ENCODE measurements around the gene ZSCAN16.

Gene ZSCAN16

DNA sequence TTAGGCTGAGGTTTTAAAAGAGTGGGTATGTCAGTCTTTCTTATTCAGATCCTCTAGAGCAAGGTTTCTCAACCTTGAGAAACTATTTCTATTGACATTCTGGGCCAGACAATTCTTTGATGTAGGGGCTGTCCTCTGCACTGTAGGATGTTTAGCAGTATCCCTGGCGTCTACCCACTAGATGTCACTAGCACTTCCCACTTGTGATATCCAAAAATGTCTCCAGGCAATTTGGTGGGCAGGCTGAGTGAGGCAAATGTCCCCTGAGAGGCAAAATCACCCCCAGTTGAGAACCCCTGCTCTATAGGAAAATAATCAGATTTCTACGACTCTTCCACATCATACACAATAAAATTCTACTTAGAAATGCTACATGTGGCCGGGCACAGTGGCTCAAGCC is 9.6 kb downstream of the ZSCAN16 start:
- no peak for DNase-seq (ENCODE audit: low spot score)

DNA sequence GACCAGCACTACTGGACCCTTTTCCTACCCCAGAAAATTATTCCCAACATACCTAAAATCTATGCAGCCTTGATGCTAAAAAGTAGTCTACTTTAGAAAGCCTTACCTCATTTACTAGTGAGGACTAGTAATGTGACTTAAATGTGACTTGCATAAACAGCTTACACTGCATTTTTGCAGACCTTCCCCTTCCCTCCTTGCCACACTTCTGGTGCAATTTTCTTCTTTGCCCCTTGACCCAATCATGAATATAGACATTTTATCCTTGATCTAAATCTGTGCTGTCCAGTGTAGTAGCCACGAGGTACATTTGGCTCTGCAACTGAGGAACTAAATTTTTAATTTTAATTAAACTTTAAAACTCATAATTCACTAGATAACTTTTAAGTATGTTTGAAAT is 10.3 kb downstream of the ZSCAN16 start:
- no peak for DNase-seq (ENCODE audit: low spot score)

DNA sequence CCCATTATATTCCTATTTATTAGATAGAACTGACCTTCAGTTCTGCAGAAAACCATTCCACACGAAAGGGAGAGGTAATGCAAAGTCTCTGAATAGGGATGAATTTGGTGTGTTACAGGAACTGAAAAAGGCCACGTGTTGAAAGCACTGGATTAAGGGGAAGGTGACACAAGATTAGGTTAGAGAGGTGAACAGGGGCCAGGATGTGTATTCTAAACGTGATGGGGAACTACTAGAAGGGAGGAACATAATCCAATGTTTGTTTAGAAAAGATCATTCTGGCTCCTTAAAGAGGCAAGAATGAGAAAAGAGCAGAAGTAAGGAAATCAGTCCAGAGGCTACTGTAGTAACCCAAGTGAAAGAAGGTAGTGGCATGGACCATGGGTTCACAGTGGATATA is 11.0 kb downstream of the ZSCAN16 start:
- DNase-seq (ENCODE audit: low spot score), result no peak

DNA sequence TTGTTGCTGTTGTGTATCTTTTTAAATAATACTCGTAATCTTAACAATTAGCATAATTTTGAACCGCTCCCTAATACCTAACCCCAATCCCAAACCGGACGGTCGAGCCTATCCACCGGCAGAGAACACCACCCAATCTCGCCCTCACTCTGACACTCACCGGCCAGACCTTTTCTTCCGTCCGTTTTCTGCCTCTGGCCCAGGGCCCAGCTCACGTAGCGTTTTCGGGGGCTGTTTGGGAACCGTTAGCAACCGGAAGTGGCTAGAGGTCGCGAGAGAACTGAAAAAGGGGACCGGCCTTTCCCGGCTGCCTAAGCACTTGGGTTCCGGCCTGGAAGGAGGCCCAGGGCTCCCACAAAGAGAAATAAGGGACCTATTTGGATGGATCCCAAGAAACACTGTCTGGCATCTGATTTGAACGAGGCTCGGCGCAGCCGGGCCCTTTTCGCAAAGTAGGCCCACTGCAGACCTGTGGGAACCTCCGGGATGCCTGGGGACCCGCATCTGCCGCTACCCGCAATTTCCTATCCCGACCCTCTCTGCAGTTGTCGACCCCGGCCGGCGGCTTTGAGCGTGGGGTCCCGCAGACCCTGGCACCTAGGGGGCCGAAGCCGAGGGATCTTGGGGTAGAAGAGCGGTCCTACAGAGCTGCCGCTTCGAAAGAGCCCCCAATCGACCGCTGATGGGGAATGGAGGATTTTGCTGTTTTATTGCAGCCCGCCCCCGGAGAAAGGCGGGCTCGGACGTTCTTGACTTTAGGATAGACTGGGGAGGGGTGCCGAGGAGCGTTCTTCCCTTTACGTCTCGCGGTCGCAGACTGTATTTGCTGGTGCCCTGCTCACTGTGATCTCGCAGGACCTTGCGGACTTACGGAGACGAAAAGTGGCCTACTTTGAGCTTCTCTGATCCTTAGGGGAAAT is 12.4 kb downstream of the ZSCAN16 start:
- DNase-seq (ENCODE audit: low spot score), result peak; percentile 82

DNA sequence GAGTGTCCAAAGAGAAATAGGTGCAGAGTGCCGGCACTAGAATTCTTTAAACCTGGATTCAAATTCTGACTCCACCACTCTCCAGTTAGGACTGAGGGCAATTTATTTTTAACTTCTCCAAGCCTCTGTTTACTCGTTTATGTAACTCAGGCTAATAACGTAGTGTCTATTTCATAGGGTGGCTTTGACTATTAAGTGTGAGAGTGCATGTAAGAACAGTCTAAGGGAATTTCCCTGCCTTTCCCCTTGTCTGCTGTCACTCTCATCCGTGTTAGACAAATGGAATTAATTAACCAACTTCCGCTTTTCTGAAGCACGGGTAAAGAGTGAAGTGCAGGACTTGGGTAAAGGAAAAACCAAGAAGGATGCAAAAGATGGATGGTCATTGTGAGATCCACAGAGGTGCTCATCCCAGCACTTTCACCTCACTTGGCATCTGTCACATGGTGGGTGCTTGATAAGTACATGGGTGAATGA is 13.1 kb downstream of the ZSCAN16 start:
- DNase-seq (ENCODE audit: low spot score), result no peak

DNA sequence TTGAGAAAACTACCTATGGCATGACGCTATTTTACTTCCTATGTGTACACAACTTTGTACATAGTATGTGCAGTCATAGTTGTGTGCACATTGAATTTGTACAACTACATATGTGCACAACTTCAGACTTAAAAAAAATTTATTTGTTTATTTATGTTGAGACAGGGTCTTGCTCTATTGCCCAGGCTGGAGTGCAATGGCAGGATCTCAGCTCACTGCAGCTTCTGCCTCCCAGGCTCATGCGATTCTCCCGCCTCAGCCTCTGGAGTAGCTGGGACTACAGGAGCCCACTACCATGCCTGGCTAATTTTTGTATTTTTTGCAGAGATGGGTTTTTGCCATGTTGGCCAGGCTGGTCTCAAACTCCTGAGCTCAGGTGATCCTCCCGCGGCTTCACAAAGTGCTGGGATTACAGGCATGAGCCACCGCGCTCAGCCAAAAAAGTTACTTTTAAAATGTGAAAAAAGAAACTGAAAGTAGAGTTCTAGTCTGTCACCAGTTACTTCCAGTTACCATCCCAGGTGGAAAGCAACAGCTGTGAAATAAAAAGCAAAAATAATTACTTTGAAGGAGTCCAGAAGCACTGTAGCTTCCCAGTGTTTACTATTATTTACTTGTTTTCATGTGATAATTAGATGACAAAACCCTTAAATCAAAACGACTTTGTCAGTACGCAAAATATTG is 15.6 kb downstream of the ZSCAN16 start:
- DNase-seq (ENCODE audit: low spot score), result no peak

DNA sequence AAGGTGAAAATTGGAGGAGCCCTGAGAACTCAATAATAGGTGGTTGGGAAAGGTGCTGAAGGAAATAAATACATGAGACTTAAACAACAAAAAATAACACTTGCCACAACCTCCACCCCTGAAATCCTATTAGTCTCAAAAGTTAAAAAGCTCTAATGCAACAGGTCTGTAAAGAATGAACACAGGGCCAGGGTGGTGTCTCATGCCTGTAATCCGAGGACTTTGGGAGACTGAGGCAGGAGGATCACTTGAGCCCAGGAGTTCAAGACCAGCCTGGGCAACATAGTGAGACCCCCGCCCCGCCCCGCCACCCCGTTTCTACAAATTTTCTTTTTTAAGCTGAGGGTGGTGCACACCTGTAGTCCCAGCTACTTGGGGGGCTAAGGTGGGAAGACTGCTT is 16.2 kb downstream of the ZSCAN16 start:
- DNase-seq (ENCODE audit: low spot score), result no peak

DNA sequence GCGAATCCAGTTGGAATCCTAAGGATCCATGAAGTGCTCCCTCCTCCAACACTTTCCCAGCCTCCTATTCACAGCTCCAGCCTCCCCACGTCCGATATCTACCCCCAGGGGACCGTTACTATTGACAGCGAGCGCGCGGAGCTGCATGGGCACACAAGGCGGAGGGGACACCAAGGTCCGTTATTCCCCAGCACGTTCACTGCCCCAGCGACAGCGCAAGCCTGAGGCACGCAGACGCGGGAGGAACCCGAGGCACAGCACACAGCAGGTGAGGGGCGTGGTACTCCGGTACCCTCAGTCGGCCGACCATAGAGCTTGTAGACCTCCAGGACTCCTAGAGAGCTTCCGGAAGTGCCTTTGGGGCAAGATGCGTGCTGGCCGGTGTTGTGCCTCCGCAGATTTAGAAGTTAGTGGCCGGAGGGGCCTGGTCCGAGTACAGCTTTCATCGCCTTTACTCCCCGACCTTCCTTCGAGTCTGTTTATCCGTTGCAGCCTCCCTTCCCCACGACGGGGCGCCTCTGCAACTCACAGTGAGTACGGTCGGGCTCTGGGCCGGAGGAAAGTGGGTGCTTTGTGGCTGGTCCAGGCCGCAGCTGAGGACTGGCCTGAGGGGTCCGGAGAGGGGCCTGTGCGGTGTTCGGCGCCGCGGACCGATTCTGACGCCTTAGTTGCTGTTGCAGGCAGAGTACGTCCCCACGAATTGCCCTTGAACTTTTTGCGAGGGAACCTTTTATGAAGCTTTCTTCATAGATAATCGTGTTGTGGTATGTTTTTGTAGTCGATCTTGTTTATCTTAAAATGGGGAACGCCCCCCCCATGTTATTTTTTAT is 17.3 kb downstream of the ZSCAN16 start, which contains the start of gene ZKSCAN8:
TSS of gene ZKSCAN8 (plus strand) at position 384 of the 830 bp plus-strand sequence. CDS start 6,525 bp downstream, outside the sequence.
- DNase-seq (ENCODE audit: low spot score), result peak; percentile 91

DNA sequence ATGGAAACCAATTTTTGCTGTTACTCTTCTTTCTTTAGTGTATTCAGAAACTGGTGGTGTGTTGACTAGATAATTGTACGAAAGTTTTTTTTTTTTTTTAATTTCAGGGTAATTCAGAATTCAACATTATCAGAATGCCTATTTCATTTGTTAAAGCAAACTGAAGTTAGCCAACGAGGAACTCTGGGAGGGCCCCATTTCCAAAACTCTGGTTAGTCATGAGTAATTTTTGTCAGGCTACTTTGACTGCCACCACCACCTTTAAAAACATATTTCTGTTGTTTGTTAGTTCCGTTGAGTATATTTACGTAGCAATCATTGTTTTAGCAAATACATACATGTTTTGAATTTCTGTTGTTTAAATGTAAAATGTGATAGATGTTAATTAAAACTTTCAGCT is 18.0 kb downstream of the ZSCAN16 start:
- DNase-seq (ENCODE audit: low spot score), result no peak

DNA sequence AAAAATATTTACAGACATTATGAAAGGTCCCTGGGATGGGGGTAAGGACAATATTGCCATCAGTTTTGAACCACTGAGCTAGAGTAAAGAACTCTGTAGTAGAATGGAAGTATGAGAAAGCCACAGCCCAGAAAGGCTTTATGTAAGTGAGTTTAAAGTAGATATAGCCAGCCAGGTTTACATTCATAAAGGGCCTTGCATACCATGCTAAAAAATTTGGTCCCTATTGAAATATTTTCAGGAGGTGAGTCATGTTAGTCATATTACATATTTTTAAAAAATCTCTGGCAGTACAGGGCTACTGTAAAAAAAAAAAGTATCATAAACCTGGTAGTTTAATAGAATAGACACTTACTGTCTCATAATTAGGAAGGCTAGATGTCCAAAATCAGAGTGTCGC is 20.8 kb downstream of the ZSCAN16 start:
- no peak for DNase-seq (ENCODE audit: low spot score)

DNA sequence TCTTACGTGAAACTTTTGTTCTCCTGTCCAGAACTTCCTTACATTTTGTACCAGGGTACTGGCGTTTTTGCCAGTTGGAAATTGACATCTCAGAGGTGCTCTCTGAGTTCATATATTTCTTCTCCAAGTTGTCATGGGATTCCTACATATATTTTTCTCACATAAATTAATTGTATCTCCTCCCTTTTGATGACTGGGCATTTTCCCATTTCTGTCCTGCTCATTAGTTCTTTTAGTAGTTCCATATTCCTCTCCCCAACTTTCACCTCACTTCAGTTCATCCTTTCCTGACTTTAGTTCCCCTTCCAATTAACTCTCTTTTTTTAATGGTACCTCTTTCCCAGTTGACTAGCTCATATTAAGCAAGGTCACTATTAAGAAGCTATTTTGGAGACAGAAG is 28.1 kb downstream of the ZSCAN16 start:
- no peak for DNase-seq (ENCODE audit: low spot score)

DNA sequence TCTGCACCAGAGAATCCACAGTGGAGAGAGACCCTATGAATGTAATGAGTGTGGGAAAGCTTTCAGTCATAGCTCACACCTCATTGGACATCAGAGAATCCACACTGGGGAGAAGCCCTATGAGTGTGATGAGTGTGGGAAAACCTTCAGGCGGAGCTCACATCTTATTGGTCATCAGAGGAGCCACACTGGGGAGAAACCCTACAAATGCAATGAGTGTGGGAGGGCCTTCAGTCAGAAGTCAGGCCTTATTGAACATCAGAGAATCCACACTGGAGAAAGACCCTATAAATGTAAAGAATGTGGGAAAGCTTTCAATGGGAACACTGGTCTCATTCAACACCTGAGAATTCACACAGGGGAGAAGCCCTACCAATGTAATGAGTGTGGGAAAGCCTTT is 29.1 kb downstream of the ZSCAN16 start:
- no peak for DNase-seq (ENCODE audit: low spot score)

DNA sequence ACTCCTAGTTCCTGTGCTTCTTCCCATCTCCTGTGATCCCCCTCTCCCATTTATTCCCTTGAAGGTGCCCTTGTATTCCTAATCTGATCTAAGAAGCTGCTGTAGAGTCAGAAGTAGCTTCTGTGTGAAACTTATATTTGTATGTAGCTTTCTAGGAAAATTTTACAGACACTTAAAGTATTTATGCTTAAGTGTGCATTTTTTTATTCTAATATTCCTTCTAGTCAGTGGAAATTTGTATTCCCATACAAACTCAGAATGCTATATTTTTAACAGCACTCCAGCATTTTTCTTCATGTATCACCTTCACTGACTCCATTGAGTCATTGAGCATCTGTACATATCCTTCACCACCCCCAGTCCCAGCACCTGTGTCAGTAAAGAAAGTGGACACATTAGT is 29.9 kb downstream of the ZSCAN16 start:
- DNase-seq (ENCODE audit: low spot score), result no peak

DNA sequence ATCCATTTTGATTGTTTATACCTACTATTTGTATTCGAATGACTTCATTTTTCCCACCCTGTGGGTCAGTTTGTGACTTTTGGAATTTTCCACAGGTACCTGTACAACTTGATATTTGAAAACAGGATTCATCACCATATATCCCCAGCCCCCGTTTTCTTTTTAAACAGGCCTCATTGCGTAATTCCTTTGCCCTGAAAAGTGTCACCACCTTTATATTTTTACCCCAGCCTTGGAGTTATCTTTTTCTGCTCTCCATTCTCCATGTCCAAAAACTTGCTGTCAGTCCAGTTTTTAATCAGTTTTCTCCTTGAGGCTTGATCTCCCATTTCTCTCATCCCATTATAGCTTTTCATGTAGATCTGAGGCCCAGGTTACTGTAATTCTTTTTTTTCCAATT is 33.9 kb downstream of the ZSCAN16 start:
- no peak for DNase-seq (ENCODE audit: low spot score)

DNA sequence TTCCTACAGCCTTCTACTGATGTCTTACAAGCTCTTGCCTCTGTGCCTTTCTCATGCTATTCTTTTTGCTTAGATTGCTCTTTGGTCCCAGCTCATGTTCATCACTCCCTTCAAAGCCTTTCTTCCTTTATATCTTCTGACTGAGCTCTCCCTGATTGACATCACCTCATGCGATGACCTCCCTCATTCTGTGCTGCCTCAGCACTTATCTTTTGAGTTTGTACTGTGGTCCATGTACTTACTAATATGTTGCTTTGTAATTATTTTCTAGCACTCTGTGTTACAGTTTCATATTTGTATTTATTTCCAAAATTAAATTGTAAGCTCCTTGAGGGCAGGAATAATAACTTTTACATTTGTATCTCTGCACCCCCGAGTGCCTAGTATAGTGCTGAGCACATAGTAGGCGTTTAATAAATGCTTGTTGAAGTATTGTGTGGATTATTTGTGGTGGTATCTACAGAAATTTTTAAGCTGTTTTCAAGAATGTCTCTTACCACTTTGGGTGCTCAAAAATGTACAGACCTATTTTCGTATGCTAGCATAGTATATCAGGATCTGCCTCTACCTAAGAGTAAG is 34.7 kb downstream of the ZSCAN16 start:
- no peak for DNase-seq (ENCODE audit: low spot score)

DNA sequence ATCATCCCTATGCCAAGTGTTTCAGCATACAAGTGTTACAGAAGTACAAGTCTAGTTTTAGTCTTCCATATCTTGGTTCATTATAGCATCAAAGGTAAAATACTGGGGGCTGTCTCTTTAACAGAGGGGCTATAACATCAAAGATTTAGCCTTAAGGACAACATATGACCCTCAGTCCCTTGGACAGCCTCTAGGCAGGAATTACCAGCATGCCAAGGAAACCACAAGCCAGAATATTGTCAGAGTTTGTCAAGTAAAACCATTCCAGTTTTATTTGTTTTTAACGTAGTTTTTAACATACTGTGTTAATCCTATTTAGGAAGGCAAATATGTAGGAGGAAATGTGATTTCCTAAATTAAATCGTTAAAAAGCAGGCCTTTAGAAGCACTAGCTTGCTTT is 35.8 kb downstream of the ZSCAN16 start:
- no peak for DNase-seq (ENCODE audit: low spot score)

DNA sequence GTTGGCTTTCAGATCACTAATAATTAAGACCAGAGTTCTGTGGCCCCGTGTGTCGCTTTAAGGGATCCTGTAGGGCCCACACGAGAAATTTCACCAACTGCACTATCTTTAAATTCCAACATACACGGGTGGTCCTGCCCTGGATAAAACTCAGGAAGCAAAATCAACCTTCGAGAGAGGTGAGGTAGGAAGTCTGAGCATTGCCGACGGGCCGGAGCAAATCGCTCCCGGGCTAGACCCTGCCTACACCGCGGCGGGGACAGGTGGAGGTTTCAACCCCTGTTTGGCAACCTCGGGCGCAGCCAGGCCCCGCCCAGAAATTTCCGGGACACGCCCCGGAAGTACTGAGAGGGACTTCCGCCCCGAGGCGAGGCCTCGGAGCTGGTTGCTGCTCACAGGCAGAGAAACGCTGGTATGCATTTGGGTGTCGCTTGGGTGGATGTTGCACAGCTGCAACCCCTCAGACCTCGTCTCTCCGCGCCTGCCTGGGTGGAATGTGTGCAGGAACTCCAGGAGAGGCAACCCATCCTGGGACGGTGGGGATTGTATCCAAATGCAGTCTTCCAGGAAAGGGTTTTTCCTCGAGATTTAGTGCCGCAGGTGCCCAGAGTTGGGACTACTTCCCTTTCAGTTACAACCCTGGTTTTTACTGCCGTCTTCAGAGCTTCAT is 37.1 kb downstream of the ZSCAN16 start:
- peak; percentile 70 for DNase-seq (ENCODE audit: low spot score)

DNA sequence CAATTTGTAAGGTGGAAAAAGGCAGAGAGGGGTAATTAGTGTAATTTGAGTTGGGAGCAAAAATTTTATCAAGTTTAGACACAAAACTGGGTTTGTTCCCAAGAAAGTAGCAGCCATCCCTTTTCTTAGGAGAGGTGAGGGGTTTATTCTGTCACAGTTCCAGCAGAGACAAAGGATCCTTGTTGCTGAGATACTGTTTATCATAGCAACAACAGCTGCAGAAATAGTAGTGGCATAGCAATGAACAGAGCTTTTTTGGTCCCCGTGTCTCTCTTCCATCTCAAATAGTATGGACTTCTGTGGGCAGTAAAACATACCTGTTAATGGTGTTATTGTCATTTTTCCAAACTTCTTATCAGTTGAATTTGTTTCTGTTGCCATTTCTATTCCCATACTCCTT is 41.2 kb downstream of the ZSCAN16 start:
- DNase-seq (ENCODE audit: low spot score), result no peak

DNA sequence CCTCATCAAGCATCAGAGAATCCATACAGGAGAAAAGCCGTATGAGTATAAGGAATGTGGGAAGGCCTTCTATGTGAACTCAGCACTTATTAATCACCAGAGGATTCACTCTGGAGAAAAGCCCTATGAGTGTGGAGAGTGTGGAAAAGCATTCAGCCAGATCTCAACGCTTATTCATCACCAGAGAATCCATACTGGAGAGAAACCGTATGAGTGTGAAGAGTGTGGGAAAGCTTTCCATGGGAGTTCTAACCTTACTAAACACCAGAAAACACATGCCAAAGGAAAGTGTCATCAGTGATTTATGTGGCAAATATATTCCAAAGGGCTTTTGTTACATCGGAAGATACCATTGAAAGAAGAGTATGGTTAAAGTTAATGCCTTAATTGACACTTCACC is 42.7 kb downstream of the ZSCAN16 start:
- no peak for DNase-seq (ENCODE audit: low spot score)

DNA sequence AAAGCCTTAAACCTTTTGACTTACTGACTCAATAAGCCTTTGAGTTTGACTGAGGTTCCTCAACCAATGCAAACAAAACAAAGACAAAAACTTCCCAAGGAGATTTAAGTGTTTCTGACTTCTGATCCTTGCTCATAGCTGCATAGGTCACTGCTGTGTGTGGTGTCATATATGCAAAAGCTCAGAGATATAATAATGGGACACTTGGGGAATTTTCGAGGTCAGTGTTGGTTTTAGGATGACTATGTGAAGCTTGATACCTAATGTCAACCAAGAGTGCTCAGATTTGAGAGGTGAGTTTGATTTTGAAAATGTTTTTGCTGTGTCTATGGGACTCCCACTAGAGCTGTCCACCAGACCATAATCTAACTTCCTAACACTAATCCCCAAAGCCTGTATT is 43.5 kb downstream of the ZSCAN16 start:
- no peak for DNase-seq (ENCODE audit: low spot score)

DNA sequence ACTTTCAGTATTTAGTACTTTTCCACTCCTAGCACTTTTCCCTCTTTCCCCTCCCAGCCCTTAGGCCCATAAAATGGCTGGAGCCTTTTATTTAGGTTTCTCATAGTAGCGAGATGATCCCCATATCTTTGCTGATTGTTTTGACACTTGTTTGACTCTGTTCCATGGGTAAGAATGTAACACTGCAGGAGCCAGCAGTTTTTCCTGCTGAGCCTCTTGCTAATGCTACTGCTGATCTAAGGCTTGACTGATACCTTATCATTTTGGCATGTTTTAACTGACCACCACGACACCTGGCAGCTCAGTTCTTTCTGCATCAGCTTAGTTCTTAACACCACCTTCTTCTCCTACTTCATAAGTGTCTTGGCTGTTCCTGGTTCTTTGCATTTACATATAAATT is 46.9 kb downstream of the ZSCAN16 start:
- no peak for DNase-seq (ENCODE audit: low spot score)
